Right kidney (tissue), 1 donor: ENCODE results near the gene PAFAH2.
A peak's percentile ranks its signal among the peaks of the same experiment; 100 is the strongest.
"Not testable (repeated sequence)": the region's sequence is repeated elsewhere in the genome, so short reads cannot be mapped to it uniquely, and the experiment has no call there.

Source experiments
- DNase-seq: peaks from one replicate; pipeline ENCODE4 v3.0.0-alpha.2; 2016

PAFAH2 gene

GRCh38 chr1:26012864-26013263 lies 15.0 kb upstream of the PAFAH2 start:
- DNase-seq = no peak

GRCh38 chr1:26010825-26011224 lies 13.0 kb upstream of the PAFAH2 start:
- no peak for DNase-seq

DNA sequence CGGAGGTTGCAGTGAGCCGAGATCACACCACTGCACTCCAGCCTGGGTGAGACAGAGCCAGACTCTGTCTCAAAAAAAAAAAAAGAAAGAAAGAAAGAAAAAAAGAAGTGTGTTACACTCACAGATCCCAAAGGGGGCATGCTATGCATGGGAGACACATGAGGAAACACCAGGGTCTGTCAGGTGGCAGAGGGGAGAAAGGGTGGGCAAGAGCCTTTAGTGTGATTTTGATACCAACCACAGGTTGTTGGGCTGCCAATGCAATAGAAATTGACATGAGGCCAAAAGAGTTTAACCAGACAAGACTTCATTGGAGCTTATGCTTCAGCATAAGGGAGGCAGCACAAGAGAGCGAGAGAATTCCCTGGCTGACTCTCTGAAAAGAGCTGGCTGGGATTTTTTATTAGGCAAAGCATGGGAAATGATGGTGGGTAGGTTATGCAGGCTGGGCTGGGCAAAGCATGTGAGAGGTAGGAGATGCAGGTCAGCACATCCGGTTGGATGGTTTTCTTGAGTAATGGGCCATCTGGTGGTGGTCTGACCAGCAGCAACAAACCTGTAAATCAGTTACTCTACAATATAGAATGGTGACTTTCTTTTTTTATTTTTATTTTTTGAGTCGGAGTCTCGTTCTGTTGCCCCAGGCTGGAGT lies 12.1 kb upstream of the PAFAH2 start:
- DNase-seq = no peak

DNA sequence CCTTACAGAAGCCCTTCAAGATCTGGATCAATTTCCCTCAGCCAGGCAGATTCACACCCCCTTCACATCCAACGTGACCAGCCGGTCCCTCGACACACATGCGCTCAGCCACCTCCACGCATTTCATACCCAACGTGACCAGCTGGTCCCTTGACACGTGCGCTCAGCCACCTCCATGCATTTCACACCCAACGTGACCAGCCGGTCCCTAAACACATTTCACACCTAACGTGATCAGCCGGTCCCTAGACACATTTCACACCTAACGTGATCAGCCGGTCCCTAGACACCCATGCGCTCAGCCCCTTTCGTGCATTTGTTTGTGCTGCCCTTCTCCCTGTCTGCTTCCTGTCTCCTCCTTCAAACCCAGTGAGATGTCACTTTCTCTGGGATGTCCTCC lies 8.8 kb upstream of the PAFAH2 start:
- no peak for DNase-seq

GRCh38 chr1:26005434-26006105 lies 7.7 kb upstream of the PAFAH2 start:
- DNase-seq = no peak

GRCh38 chr1:26003756-26004155 lies 5.9 kb upstream of the PAFAH2 start:
- no peak for DNase-seq

GRCh38 chr1:26003262-26003661 lies 5.4 kb upstream of the PAFAH2 start:
- no peak for DNase-seq

GRCh38 chr1:25999041-25999800 lies 1.4 kb upstream of the PAFAH2 start:
- no peak for DNase-seq

GRCh38 chr1:25996966-25997827 lies 666 bp downstream of the PAFAH2 start:
- peak; percentile 32 for DNase-seq

- DNase-seq = no peak
These were observed 3.3 kb downstream of the PAFAH2 start for GRCh38 chr1:25994402-25995150.

- no peak for DNase-seq
These were observed 4.5 kb downstream of the PAFAH2 start for GRCh38 chr1:25993197-25993951.

- no peak for DNase-seq
These were observed 5.1 kb downstream of the PAFAH2 start for GRCh38 chr1:25992689-25993171.

GRCh38 chr1:25991937-25992688 lies 5.8 kb downstream of the PAFAH2 start:
- no peak for DNase-seq

- no peak for DNase-seq
These were observed 7.0 kb downstream of the PAFAH2 start for GRCh38 chr1:25990702-25991395.

DNA sequence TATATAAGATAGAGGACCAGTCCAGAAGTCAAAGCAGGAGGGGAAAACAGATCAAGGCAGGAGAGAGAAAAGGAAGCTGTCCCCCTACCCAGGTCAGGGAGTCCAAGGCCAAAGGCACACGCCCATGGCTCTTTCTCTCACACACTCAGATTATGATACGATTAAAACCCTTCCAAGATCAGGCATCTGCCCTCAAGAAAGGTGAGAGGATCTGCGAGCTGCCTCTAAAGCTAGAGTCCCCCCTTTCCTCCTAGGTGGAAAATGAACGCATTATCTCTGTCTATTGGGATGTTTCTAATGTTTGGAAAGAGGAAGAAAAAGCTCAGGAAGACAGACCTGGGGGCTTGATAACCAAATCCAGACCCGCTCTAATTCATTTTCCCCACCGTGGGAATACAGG lies 7.6 kb downstream of the PAFAH2 start:
- no peak for DNase-seq

DNA sequence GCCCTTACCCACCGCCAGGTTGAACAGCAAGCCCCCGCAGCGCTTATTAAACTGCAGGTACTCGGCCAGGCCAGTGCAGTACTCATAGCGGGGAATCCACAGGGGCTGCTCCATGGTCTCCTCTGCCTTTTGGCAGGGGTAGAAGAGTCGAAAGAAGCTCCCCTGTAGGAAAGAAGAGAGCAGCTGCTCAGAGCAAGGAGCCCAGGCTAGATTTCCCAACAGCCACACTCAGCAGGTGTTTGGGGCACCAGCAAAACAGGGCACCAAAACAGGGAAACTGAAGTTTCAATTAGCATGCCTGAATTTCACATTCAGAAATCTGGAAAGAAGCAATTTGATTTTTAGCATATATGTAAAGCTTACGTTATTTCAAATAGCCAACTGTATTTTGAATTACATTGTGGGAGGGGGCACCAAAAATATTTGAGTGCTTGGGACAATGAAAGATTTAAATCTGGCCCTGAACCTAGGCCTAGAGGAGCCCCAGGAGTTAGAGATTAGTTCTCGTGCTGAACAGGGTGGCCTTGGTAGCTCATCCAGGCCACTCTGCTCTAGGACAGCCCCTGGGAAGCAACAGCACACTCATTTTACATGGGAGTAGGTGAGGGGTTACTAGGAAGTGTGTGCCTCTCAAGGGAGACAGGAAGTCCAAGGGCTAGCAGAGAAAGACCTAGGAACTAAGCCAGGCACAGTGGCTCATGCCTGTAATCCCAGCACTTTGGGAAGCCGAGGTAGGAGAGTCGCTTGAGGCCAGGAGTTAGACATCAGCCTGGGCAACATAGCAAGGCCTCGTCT lies 8.2 kb downstream of the PAFAH2 start:
- no peak for DNase-seq

- no peak for DNase-seq
These were observed 9.9 kb downstream of the PAFAH2 start for GRCh38 chr1:25987951-25988350.

DNA sequence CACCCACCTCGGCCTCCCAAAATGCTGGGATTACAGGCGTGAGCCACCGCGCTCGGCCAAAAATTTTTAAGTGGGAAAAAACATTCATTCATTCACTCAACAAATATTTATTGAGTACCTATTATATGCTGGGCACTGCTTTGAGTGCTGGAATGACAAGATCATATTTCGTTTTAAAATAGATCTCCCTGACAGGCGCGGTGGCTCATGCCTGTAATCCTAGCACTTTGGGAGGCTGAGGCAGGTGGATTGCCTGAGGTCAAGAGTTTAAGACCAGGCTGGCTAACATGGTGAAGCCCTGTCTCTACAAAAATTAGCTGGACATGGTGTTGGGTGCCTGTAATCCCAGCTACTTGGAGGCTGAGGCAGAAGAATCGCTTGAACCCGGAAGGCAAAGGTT lies 11.1 kb downstream of the PAFAH2 start:
- DNase-seq = not testable (repeated sequence)

DNA sequence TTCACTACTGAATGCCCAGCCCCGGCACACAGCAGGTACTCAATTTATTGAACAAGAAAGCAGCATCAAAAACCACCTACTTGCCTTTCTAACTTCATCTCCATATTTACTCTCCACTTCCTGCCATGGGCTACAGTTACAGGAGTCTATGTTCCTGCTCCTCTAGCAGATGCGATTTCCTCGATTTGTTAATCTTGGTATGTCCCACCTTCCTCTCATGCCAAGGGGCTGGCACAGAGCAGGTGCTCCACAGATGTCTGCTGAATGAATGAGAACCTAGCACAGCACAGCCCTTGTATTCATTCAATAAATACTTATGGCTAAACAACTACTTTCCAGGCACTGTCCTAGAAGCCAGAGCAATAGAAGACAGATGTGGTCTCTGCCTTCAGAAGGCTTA lies 12.2 kb downstream of the PAFAH2 start:
- DNase-seq = no peak
